K562 (cell line): ENCODE results near the gene ARHGAP4. TPM values are rescaled to one million over a fixed set of nuclear protein-coding genes. Genes with fewer than 3 reads are reported as not detected.
A peak's percentile ranks its signal among the peaks of the same experiment; 100 is the strongest.

ENCODE experiments used
- ATAC-seq: fragments of 200-7000 bp; cut with Tn5 transposase; 3 replicates; pipeline ENCODE4 v1.9.1; 2020; ENCODE audit warnings: moderate library complexity
- BruUV-seq: library from RNA; stranded (reverse); fragments of 400-500 nt; replicated peaks from 2 replicates; lab custom pipeline; 2021; lab: Mats Ljungman, UMichigan
- CTCF ChIA-PET: fragments of 300-600 bp; formaldehyde crosslinking; extraction: SDS; loops from one replicate; lab custom pipeline; 2021; ENCODE audit warnings: low intra/inter-chr PET ratio; lab: Yijun Ruan, JAX
- POLR2A ChIA-PET: fragments of 300-600, 350-650 bp; sonication (Branson Sonifier 250); formaldehyde crosslinking; extraction: SDS; loops from one replicate; lab custom pipeline; 2021; ENCODE audit warnings: antibody characterized with exemption, inconsistent platforms; lab: Yijun Ruan, JAX
- DNase-seq, 4 experiments: peaks; one replicate each; pipeline versions ENCODE4 v3.0.0 to v3.0.0-alpha.2; 2011 to 2018; ENCODE audit warnings: low spot score in 3 of 4, mixed read lengths in 3 of 4; ENCODE audit errors: extremely low read depth in 1 of 4
- FAIRE-seq: peaks from 2 replicates; lab custom pipeline; 2011; peaks lifted over from hg19 to GRCh38; lab: Jason Lieb, UNC
- H2AFZ ChIP-seq: 2 replicates; pipeline ENCODE4 v1.6.0; 2011; ENCODE audit warnings: low read depth, low read length, control low read depth, inconsistent platforms
- H3K27ac ChIP-seq: fragments of 200-600 bp; 3 replicates; pipeline ENCODE4 v1.8.0; 2011; ENCODE audit warnings: low read depth, mild to moderate bottlenecking, control low read depth, inconsistent platforms, low read length, moderate library complexity, mixed read lengths; ENCODE audit errors: extremely low read depth
- H3K27me3 ChIP-seq, 2 experiments: fragments of 300-600 bp in 1 of 2; 2 replicates in 1 of 2; 3 replicates in 1 of 2; pipeline versions ENCODE4 v1.6.0 to v1.8.0; 2011; ENCODE audit warnings: inconsistent platforms in 2 of 2, low read length in 2 of 2, mild to moderate bottlenecking in 1 of 2, mixed read lengths in 1 of 2, moderate library complexity in 1 of 2; ENCODE audit not compliant: control insufficient read depth in 2 of 2, insufficient read depth in 2 of 2
- H3K36me3 ChIP-seq: fragments of 300-600 bp; 3 replicates; pipeline ENCODE4 v1.8.0; 2011; ENCODE audit warnings: mild to moderate bottlenecking, low read length, inconsistent platforms; ENCODE audit not compliant: control insufficient read depth, insufficient read depth
- H3K4me1 ChIP-seq, 2 experiments: fragments of 200-600 bp in 1 of 2; replicated peaks in 1 of 2; 2 replicates in 1 of 2; 3 replicates in 1 of 2; pipeline versions ENCODE4 v1.5.1 to v1.8.0; 2011; ENCODE audit warnings: inconsistent platforms in 2 of 2, low read length in 2 of 2, mild to moderate bottlenecking in 1 of 2, mixed read lengths in 1 of 2, moderate library complexity in 1 of 2; ENCODE audit not compliant: control insufficient read depth in 2 of 2, insufficient read depth in 2 of 2
- H3K4me2 ChIP-seq: 2 replicates; pipeline ENCODE4 v1.6.1; 2011; ENCODE audit warnings: low read length, control low read depth, inconsistent platforms, mixed read lengths; ENCODE audit not compliant: insufficient read depth
- H3K4me3 ChIP-seq: fragments of 200-600 bp; sonication (generic), shearing (Covaris generic); 2 replicates; pipeline ENCODE4 v1.5.1; 2016; ENCODE audit warnings: control low read depth, inconsistent platforms
- H3K79me2 ChIP-seq: fragments of 200-600 bp; 3 replicates; pipeline ENCODE4 v1.8.0; 2011; ENCODE audit warnings: low read length, inconsistent platforms; ENCODE audit not compliant: control insufficient read depth, insufficient read depth
- H3K9ac ChIP-seq, 2 experiments: 2 replicates each; pipeline versions ENCODE4 v1.6.0 to v1.6.1; 2011; ENCODE audit warnings: low read depth in 2 of 2, low read length in 2 of 2, control low read depth in 1 of 2, inconsistent platforms in 1 of 2, mild to moderate bottlenecking in 1 of 2, mixed read lengths in 1 of 2; ENCODE audit not compliant: insufficient read depth in 1 of 2
- H3K9me1 ChIP-seq: one replicate; pipeline ENCODE4 v1.6.0; 2011; ENCODE audit warnings: inconsistent platforms, mild to moderate bottlenecking, low read length, moderate library complexity; ENCODE audit not compliant: control insufficient read depth, insufficient read depth
- H3K9me3 ChIP-seq: replicated peaks from 2 replicates; pipeline ENCODE4 v1.5.1; 2011; ENCODE audit warnings: low read depth, low read length, inconsistent platforms; ENCODE audit not compliant: control insufficient read depth, insufficient read depth
- H4K20me1 ChIP-seq: replicated peaks from 2 replicates; pipeline ENCODE4 v1.6.1; 2011; ENCODE audit warnings: low read length, inconsistent platforms, mixed read lengths; ENCODE audit not compliant: control insufficient read depth, insufficient read depth
- ATF1 ChIP-seq, 2 experiments: fragments of 450-650 bp in 1 of 2; IDR thresholded peaks; 2 replicates each; pipeline ENCODE4 v1.6.1; 2016; ENCODE audit warnings: missing compliant biosample characterization in 1 of 2, missing genetic modification characterization in 1 of 2
- CREM ChIP-seq: IDR thresholded peaks from 2 replicates; pipeline ENCODE4 v1.6.1; 2014; ENCODE audit warnings: antibody characterized with exemption, low read depth
- DACH1 ChIP-seq: fragments of 450-650 bp; IDR thresholded peaks from 2 replicates; pipeline ENCODE4 v1.6.1; 2018; ENCODE audit not compliant: partially characterized antibody
- EP400 ChIP-seq: fragments of 450-650 bp; IDR thresholded peaks from 2 replicates; pipeline ENCODE4 v1.6.1; 2017; ENCODE audit warnings: antibody characterized with exemption, mild to moderate bottlenecking, moderate library complexity
- GABPB1 ChIP-seq: sonication (generic); formaldehyde crosslinking; IDR thresholded peaks from 2 replicates; pipeline ENCODE4 v1.8.0; 2022; ENCODE audit warnings: mild to moderate bottlenecking, missing genetic modification reagents
- GATAD2A ChIP-seq: fragments of 450-650 bp; IDR thresholded peaks from 2 replicates; pipeline ENCODE4 v1.6.1; 2017
- HDAC2 ChIP-seq: fragments of 450-650 bp; IDR thresholded peaks from 2 replicates; pipeline ENCODE4 v1.6.1; 2016; ENCODE audit warnings: mild to moderate bottlenecking
- HMGN3 ChIP-seq: IDR thresholded peaks from 2 replicates; pipeline ENCODE4 v1.6.1; 2011; ENCODE audit warnings: borderline replicate concordance, low read depth, mild to moderate bottlenecking, mixed read lengths, low read length; ENCODE audit not compliant: insufficient read length; ENCODE audit errors: extremely low read depth
- HOMEZ ChIP-seq: fragments of 250-450 bp; sonication (Bioruptor Pico); IDR thresholded peaks from 2 replicates; pipeline ENCODE4 v1.4.0; 2020; ENCODE audit warnings: mild to moderate bottlenecking, moderate library complexity
- IRF2 ChIP-seq: sonication (generic); formaldehyde crosslinking; IDR thresholded peaks from 2 replicates; pipeline ENCODE4 v1.8.1; 2022; ENCODE audit warnings: mild to moderate bottlenecking, missing genetic modification reagents
- KLF6 ChIP-seq: fragments of 250-450 bp; sonication (Bioruptor Pico); IDR thresholded peaks from 2 replicates; pipeline ENCODE4 v1.4.0; 2020; ENCODE audit warnings: mild to moderate bottlenecking, moderate library complexity, borderline replicate concordance
- L3MBTL2 ChIP-seq: fragments of 450-650 bp; IDR thresholded peaks from 2 replicates; pipeline ENCODE4 v1.6.1; 2016; ENCODE audit warnings: mild to moderate bottlenecking, moderate library complexity
- NR2C2 ChIP-seq, 2 experiments: fragments of 200-800 bp in 1 of 2; sonication (Bioruptor generic) in 1 of 2; sonication (generic) in 1 of 2; formaldehyde crosslinking in 1 of 2; IDR thresholded peaks; 2 replicates each; pipeline versions ENCODE4 v1.6.1 to v1.8.0; 2016 to 2022; ENCODE audit warnings: mild to moderate bottlenecking in 1 of 2, missing compliant biosample characterization in 1 of 2, missing genetic modification characterization in 1 of 2, missing genetic modification reagents in 1 of 2
- PML ChIP-seq: IDR thresholded peaks from 2 replicates; pipeline ENCODE4 v1.6.1; 2012; ENCODE audit warnings: low read length, inconsistent platforms
- PTTG1 ChIP-seq: fragments of 450-650 bp; IDR thresholded peaks from 2 replicates; pipeline ENCODE4 v1.6.1; 2016; ENCODE audit warnings: low read depth, mild to moderate bottlenecking, missing genetic modification characterization, missing compliant biosample characterization
- SNIP1 ChIP-seq: fragments of 450-650 bp; IDR thresholded peaks from 2 replicates; pipeline ENCODE4 v1.7.1; 2017; ENCODE audit warnings: low read depth, mild to moderate bottlenecking
- TBL1XR1 ChIP-seq, 2 experiments: IDR thresholded peaks; 2 replicates each; pipeline ENCODE4 v1.6.1; 2012; ENCODE audit warnings: improper control_type of control experiment in 2 of 2, low read length in 2 of 2, mild to moderate bottlenecking in 1 of 2
- USF2 ChIP-seq: sonication (generic); formaldehyde crosslinking; IDR thresholded peaks from 2 replicates; pipeline ENCODE4 v1.5.0; 2020; ENCODE audit warnings: missing genetic modification reagents
- ZNF263 ChIP-seq: sonication (generic); formaldehyde crosslinking; IDR thresholded peaks from 2 replicates; pipeline ENCODE4 v1.8.0; 2022; ENCODE audit warnings: mild to moderate bottlenecking, missing genetic modification reagents, borderline replicate concordance
- ZNF384 ChIP-seq: IDR thresholded peaks from 2 replicates; pipeline ENCODE4 v1.6.1; 2012; ENCODE audit warnings: low read depth, low read length, improper control_type of control experiment
- ZNF583 ChIP-seq: fragments of 250-450 bp; sonication (Bioruptor Pico); IDR thresholded peaks from 2 replicates; pipeline ENCODE4 v1.4.0; 2020
- ZNF75A ChIP-seq: fragments of 450-650 bp; formaldehyde crosslinking; IDR thresholded peaks from 2 replicates; pipeline ENCODE4 v1.4.0; 2020; ENCODE audit warnings: mild to moderate bottlenecking
- WGBS: fragments of 100-300 bp; shearing (Covaris generic); methylation state at CpG from one replicate; pipeline ENCODE4 v1.1.6; 2016; ENCODE audit warnings: low coverage, mixed read lengths; ENCODE audit not compliant: insufficient coverage; ENCODE audit errors: missing lambda C conversion rate; 5-methylcytosine and 5-hydroxymethylcytosine counted together
- in situ Hi-C: fragments of 300-500 bp; cut with MboI; formaldehyde crosslinking; loops from 4 replicates; pipeline ENCODE4 v1.15.0; 2018; ENCODE audit warnings: inconsistent platforms, mixed read lengths
- intact Hi-C: fragments of 100-400 bp; cut with micrococcal nuclease; formaldehyde crosslinking; loops from 2 replicates; pipeline ENCODE4 v1.14.2; 2022
- polyA plus RNA-seq, 8 experiments: library from polyadenylated mRNA; depleted of rRNA in 4 of 8; stranded (reverse) in 5 of 8; unstranded in 3 of 8; fragments of >200 nt; fragmentation: Nextera tagmentation in 2 of 8; fragmentation: Illumina TruSeq in 1 of 8; extraction: Ambion mirVana in 2 of 8; extraction: Trizol in 1 of 8; gene quantifications; 2 replicates each; pipeline versions ENCODE4 v1.2.1 to v1.2.3, GENCODE V29; 2011 to 2014; ENCODE audit warnings: inconsistent platforms in 1 of 8, missing spikeins in 1 of 8
- total RNA-seq, 7 experiments: library from RNA; depleted of rRNA in 6 of 7; stranded (reverse); fragments of >200 nt in 6 of 7; fragmentation: Illumina TruSeq in 2 of 7; extraction: Trizol in 2 of 7; gene quantifications; 2 replicates each; pipeline versions ENCODE4 v1.2.1 to v1.2.3, GENCODE V29; 2011 to 2021; ENCODE audit warnings: low replicate concordance in 1 of 7

ARHGAP4 gene
- total and polyA plus RNA-seq, 9 of the 15 experiments (the other 6 are each of a cell fraction or from before 2014, with no cell fraction given), result 0.30 to 81.8 (median 13.5) TPM

- Histone ChIP-seq H3K9ac (peak within 1 kb of the TSS; percentile 64 to 91), H3K9me1 (no peaks in the 10 kb centered on the region), H3K27me3 (no peaks in the 10 kb centered on the region), H3K36me3 (peaks cover 24% of the 10 kb centered on the region), H3K4me3 (peak within 1 kb of the TSS; percentile 44), H3K79me2 (peaks cover 7% of the 10 kb centered on the region; the same call in 2 of the 3 replicates), H4K20me1 (no peaks in the 10 kb centered on the region), H3K4me1 (peaks cover 16 to 76% of the 10 kb centered on the region in 2 experiments), H3K4me2 (peak within 1 kb of the TSS; percentile 78), H2AFZ (peak within 1 kb of the TSS; percentile 78), H3K9me3 (no peaks in the 10 kb centered on the region), H3K27ac (peak within 1 kb of the TSS; percentile 60)
- FAIRE-seq (peak; percentile 72), ATAC-seq (peak; percentile 73), DNase-seq (peak; percentile 59 to 77 (median 60))
- TSS peak; percentile 38 for BruUV-seq
- intact Hi-C loops, result no loop called here
- WGBS, result 22% methylated on average over 9 of the region's 31 CpGs
- POLR2A ChIA-PET, result interaction anchor here (1.1 to 1.6 kb wide), 4 partner anchors 9 to 74 kb away, joined by 3 to 5 read pairs (median 4); partner anchors contain the start of genes ARHGAP4 and NAA10
- in situ Hi-C loops, result no loop called here
- CTCF ChIA-PET, result no interaction called here
- TF ChIP-seq IRF2 (CRISPR knock-in tag) (no peak), TBL1XR1 (IDR thresholded peaks at IDR 0.05; ENCODE audit: low read length in 2 of 2) (no peak), KLF6 (CRISPR knock-in tag) (peak; percentile 77; the same call in 1 of the 2 replicates), ZNF263 (CRISPR knock-in tag) (peak; percentile 96), NR2C2 (CRISPR knock-in tag; IDR thresholded peaks at IDR 0.05) (no peak), NR2C2 (tag; IDR thresholded peaks at IDR 0.05) (no peak), SNIP1 (no peak), ZNF75A (CRISPR knock-in tag) (no peak), CREM (peak; percentile 32; the same call in 1 of the 2 replicates), HMGN3 (peak; percentile 58), USF2 (CRISPR knock-in tag) (peak; percentile 49; the same call in 1 of the 2 replicates), L3MBTL2 (peak; percentile 48; the same call in 1 of the 2 replicates), PTTG1 (tag) (no peak), PML (no peak), EP400 (peak; percentile 66; the same call in 1 of the 2 replicates), ZNF384 (no peak), GABPB1 (CRISPR knock-in tag) (no peak), HOMEZ (CRISPR knock-in tag) (no peak), ZNF583 (CRISPR knock-in tag) (no peak), DACH1 (peak; percentile 64), GATAD2A (no peak), ATF1 (CRISPR knock-in tag; IDR thresholded peaks at IDR 0.05) (no peak), ATF1 (tag; IDR thresholded peaks at IDR 0.05) (0 out of 2 replicates have a peak, but pooled peaks have one; percentile 31), HDAC2 (0 out of 2 replicates have a peak, but pooled peaks have one; percentile 20)
Measured at GRCh38 chrX:153944140-153944799, 18.2 kb upstream of the ARHGAP4 start, which contains the start of gene RENBP. Gene RENBP, minus strand, starts transcription at chrX:153944643. Its CDS starts 33 bp downstream, at chrX:153944610.
